Small intestine (tissue), 7 donors: Measurements from ENCODE around the gene CPTP. TPM values are rescaled to one million over a fixed set of nuclear protein-coding genes. Genes with fewer than 3 reads are reported as not detected.
"Not testable (repeated sequence)": the region's sequence is repeated elsewhere in the genome, so short reads cannot be mapped to it uniquely, and the experiment has no call there.

Experiments used
- DNase-seq, 2 donors: peaks; one replicate each; pipeline versions ENCODE4 v3.0.0 to v3.0.0-alpha.2; 2013
- FAIRE-seq: peaks from 2 replicates; lab custom pipeline; 2012; peaks lifted over from hg19 to GRCh38; lab: Jason Lieb, UNC
- H3K27ac ChIP-seq, 3 donors: one replicate each; pipeline ENCODE4 v1.5.1; 2013; ENCODE audit warnings: low read length in 2 of 3, mild to moderate bottlenecking in 2 of 3, control low read depth in 1 of 3, inconsistent platforms in 1 of 3, low read depth in 1 of 3, moderate library complexity in 1 of 3
- H3K27me3 ChIP-seq, 3 donors: one replicate each; pipeline ENCODE4 v1.6.1; 2013; ENCODE audit warnings: low read length in 3 of 3, inconsistent platforms in 1 of 3; ENCODE audit not compliant: control insufficient read depth in 3 of 3, insufficient read depth in 3 of 3
- H3K36me3 ChIP-seq, 3 donors: one replicate each; pipeline ENCODE4 v1.6.1; 2013; ENCODE audit warnings: low read length in 3 of 3, inconsistent platforms in 1 of 3, low read depth in 1 of 3, mild to moderate bottlenecking in 1 of 3, moderate library complexity in 1 of 3; ENCODE audit not compliant: control insufficient read depth in 3 of 3, insufficient read depth in 2 of 3
- H3K4me1 ChIP-seq, 3 donors: one replicate each; pipeline ENCODE4 v1.6.1; 2013; ENCODE audit warnings: low read length in 2 of 3, inconsistent platforms in 1 of 3, low read depth in 1 of 3, mild to moderate bottlenecking in 1 of 3, moderate library complexity in 1 of 3; ENCODE audit not compliant: control insufficient read depth in 3 of 3, insufficient read depth in 2 of 3
- H3K4me3 ChIP-seq, 3 donors: one replicate each; pipeline ENCODE4 v1.5.1; 2013; ENCODE audit warnings: low read length in 3 of 3, control low read depth in 1 of 3, inconsistent platforms in 1 of 3, low read depth in 1 of 3, mild to moderate bottlenecking in 1 of 3, moderate library complexity in 1 of 3
- H3K9me3 ChIP-seq, 2 donors: one replicate each; pipeline ENCODE4 v1.6.1; 2013; ENCODE audit warnings: low read depth in 1 of 2, low read length in 1 of 2; ENCODE audit not compliant: control insufficient read depth in 2 of 2, insufficient read depth in 1 of 2
- WGBS, 3 donors: extraction: QIAGEN DNeasy Blood & Tissue Kit; methylation state at CpG; one replicate each; pipeline ENCODE4 v1.1.7; 2013; 5-methylcytosine and 5-hydroxymethylcytosine counted together
- polyA plus RNA-seq, 4 donors: library from polyadenylated mRNA; stranded (reverse) in 3 of 4; unstranded in 1 of 4; fragments of 200-250 nt in 3 of 4; fragments of 120-200 nt in 1 of 4; gene quantifications; one replicate each; pipeline versions ENCODE4 v1.2.1 to v1.2.3, GENCODE V29; 2013
- donor health status: healthy with polysubstance abuse.
- donor health status: control.
- donor health status: control.
- donor health status: Bipolar disorder and iron deficiency.
- donor health status: healthy.

CPTP gene
- polyA plus RNA-seq, 4 donors, result 18.5 to 71.3 (median 45.1) TPM

DNA sequence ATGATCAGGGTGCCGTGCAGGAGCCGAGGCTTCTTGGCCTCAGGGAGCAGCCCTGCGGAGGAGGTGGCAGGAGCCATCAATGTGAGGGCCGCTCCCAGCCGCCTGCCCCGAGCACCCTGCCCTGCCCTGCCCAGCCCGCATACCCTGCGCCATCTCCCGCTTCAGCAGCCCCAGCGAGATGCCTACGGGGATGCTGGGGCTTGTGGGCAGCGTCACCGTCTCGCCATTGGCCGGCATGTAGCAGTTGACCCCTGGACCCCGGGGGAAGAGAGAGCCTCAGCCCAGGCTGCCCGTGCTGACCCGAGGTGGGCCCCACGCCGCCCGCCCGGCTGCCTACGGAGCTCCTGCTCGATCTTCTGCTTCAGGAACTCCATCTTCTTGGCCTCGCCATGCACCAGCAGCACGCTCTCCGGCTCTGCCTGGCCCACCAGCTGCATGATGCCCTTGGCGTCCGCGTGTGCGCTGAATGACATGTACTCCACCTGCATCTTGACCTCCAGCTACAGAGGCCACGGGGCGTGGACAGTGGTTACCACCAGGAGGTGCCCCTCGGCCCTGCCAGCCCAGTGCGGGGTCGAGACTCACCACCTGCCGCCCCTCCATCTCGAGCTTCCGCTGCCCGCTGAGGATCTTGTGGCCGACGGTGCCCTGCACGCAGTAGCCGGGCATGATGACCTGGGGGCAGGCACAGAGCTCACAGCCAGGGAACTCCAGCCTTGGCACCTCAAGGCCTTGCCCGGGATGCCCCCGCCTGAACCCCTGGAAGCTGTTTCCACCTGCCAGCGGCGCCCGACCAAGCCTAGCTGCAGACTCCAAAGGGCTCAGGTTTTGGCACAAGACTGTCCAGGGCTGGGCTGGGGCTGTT is 11.9 kb upstream of the CPTP start:
- FAIRE-seq (no peak), DNase-seq (no peak)
- H3K36me3 ChIP-seq, result peaks cover 16 to 79% (median 21%) of the 10 kb centered on the region in 3 donors
- H3K27me3 ChIP-seq, result no peaks in the 10 kb centered on the region
- 90 to 92% (median 92%) methylated on average over 49 of the region's 49 CpGs for WGBS, 3 donors
- no peaks in the 10 kb centered on the region for H3K9me3 ChIP-seq
- no peak overlapping the region for H3K4me3 ChIP-seq
- peaks cover 0 to 10% (median 0%) of the 10 kb centered on the region in 3 donors for H3K4me1 ChIP-seq
- no peak overlapping the region for H3K27ac ChIP-seq

- H3K27me3 ChIP-seq, result no peaks in the 10 kb centered on the region
- no peak for FAIRE-seq
- H3K4me3 ChIP-seq, result no peak overlapping the region
- no peak overlapping the region for H3K27ac ChIP-seq
- no peaks in the 10 kb centered on the region for H3K9me3 ChIP-seq
- WGBS, 3 donors, result 89 to 93% (median 91%) methylated on average over 33 to 37 of the region's 37 CpGs
- DNase-seq, result no peak
- peaks cover 16 to 88% (median 21%) of the 10 kb centered on the region in 3 donors for H3K36me3 ChIP-seq
- H3K4me1 ChIP-seq, result peaks cover 0 to 10% (median 0%) of the 10 kb centered on the region in 3 donors
Observed at GRCh38 chr1:1313500-1314236, 10.9 kb upstream of the CPTP start.

DNA sequence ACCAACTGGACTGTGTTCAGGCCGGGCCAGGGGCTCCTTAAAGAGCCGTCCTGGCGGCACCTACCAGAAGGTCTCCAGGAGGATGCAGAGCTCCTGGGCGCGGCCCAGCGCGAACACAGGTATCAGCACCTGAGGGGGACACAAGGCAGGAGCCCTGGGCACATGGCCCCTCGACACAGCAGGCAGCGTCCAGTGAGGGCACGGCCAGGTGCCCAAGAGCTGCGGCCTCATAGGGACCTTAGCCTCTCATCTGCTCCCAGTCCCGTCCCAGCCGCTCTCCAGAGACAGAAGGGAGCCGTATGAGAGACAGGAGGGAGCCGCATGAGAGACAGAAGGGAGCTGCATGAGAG is 10.4 kb upstream of the CPTP start:
- 94% methylated on average over 15 of the region's 15 CpGs for WGBS, 3 donors
- FAIRE-seq, result no peak
- peaks cover 19 to 93% (median 21%) of the 10 kb centered on the region in 3 donors for H3K36me3 ChIP-seq

GRCh38 chr1:1314678-1315335 is 9.8 kb upstream of the CPTP start:
- H3K9me3 ChIP-seq, result no peaks in the 10 kb centered on the region
- no peak overlapping the region for H3K27ac ChIP-seq
- peaks cover 0 to 5% (median 0%) of the 10 kb centered on the region in 3 donors for H3K4me1 ChIP-seq
- 87 to 92% (median 91%) methylated on average over 23 of the region's 23 CpGs for WGBS, 3 donors
- H3K4me3 ChIP-seq, result no peak overlapping the region
- H3K36me3 ChIP-seq, result peaks cover 19 to 93% (median 25%) of the 10 kb centered on the region in 3 donors
- no peaks in the 10 kb centered on the region for H3K27me3 ChIP-seq
- DNase-seq (no peak), FAIRE-seq (no peak)

More for the DNA sequence above, 10.4 kb upstream of the CPTP start:
- H3K4me3 ChIP-seq, result no peak overlapping the region
- no peak overlapping the region for H3K27ac ChIP-seq
- peaks cover 0 to 10% (median 0%) of the 10 kb centered on the region in 3 donors for H3K4me1 ChIP-seq
- no peaks in the 10 kb centered on the region for H3K27me3 ChIP-seq
- DNase-seq, result no peak
- H3K9me3 ChIP-seq, result no peaks in the 10 kb centered on the region

DNA sequence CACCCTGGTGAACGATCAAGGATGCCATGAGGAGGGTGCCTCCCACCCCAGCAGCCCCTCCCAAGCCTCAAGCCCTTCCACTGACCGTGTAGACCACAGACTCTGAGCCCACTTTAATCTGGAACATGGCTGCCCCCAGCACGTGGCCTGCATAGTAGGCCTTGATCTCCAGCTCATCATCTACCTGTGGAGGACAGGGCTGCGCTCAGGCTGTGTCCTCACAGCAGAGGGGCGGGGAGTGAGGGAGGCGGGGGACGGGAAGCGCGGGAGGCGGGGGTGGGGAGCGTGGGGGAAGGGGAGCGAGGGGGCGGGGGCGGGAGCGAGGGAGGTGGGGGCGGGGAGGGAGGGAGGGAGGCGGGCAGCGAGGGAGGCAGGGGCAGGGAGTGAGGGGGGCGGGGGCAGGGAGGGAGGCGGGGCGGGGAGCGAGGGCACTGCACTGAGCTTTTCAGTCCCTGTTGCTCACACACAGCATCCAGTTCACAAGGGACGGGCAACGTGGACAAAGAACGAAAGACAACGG is 9.1 kb upstream of the CPTP start:
- Histone ChIP-seq H3K27ac (no peak overlapping the region), H3K36me3 (peaks cover 19 to 93% (median 25%) of the 10 kb centered on the region in 3 donors), H3K27me3 (no peaks in the 10 kb centered on the region), H3K4me3 (no peak overlapping the region), H3K4me1 (no peaks in the 10 kb centered on the region), H3K9me3 (no peaks in the 10 kb centered on the region)
- 74 to 87% (median 86%) methylated on average over 13 to 25 of the region's 26 CpGs for WGBS, 3 donors
- FAIRE-seq, result no peak
- DNase-seq, result no peak

GRCh38 chr1:1316199-1316598 is 8.4 kb upstream of the CPTP start:
- FAIRE-seq, result not testable (repeated sequence)

DNA sequence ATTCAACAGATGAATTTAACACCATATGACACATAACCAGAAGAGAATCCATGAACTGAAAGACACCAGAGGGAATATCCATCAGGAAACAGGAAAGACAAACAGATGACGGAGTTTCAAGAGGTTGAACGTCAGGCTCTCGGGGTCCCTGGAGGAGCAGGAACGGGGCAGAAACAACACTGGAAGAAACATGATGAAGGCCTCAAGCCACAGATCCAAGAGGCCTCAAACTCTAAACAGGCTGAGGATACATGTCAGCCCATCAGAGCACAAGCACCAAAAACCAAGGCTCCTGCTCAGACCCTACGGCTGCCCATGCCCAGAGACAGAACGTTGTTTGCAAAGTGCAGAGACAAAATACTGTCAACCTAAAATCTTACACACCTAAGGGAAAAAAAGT is 7.2 kb upstream of the CPTP start:
- Histone ChIP-seq H3K27ac (no peak overlapping the region), H3K36me3 (peaks cover 14 to 91% (median 25%) of the 10 kb centered on the region in 3 donors), H3K27me3 (no peaks in the 10 kb centered on the region), H3K9me3 (no peaks in the 10 kb centered on the region), H3K4me1 (no peaks in the 10 kb centered on the region), H3K4me3 (no peak overlapping the region)
- WGBS, 3 donors, result 86 to 94% (median 89%) methylated on average over 6 of the region's 6 CpGs
- no peak for FAIRE-seq
- DNase-seq, result no peak

More at GRCh38 chr1:1316199-1316598, 8.4 kb upstream of the CPTP start:
- H3K27ac ChIP-seq, DNase-seq, H3K9me3 ChIP-seq, H3K4me3 ChIP-seq, H3K27me3 ChIP-seq, H3K4me1 ChIP-seq: not testable (repeated sequence)
- H3K36me3 ChIP-seq, result peaks cover 19 to 93% (median 25%) of the 10 kb centered on the region in 3 donors
- WGBS, 3 donors, result 84 to 90% (median 87%) methylated on average over 8 of the region's 8 CpGs
